T-helper 17 cell (primary cell): Measurements from ENCODE around the gene TXNRD2. TPM values are rescaled to one million over a fixed set of nuclear protein-coding genes. Genes with fewer than 3 reads are reported as not detected.
"Not testable (repeated sequence)": the region's sequence is repeated elsewhere in the genome, so short reads cannot be mapped to it uniquely, and the experiment has no call there.

Source experiments
- ATAC-seq: fragments of 150-1000 bp; cut with Tn5 transposase; 2 replicates; pipeline ENCODE4 v1.10.0; 2021; ENCODE audit warnings: mild to moderate bottlenecking, moderate library complexity
- DNase-seq, 3 donors: peaks; one replicate each; pipeline versions ENCODE4 v3.0.0 to v3.0.0-alpha.2; 2020 to 2021
- H3K9me3 ChIP-seq: one replicate; pipeline ENCODE4 v1.7.0; 2013; ENCODE audit warnings: low read length, mild to moderate bottlenecking; ENCODE audit not compliant: control insufficient read depth, poor library complexity, severe bottlenecking
- H3K27ac Mint-ChIP-seq: one replicate; pipeline ENCODE4 v1.8.0; 2022; ENCODE audit warnings: mild to moderate bottlenecking, moderate library complexity, mixed read lengths
- H3K27me3 Mint-ChIP-seq: one replicate; pipeline ENCODE4 v1.8.0; 2022; ENCODE audit warnings: mixed read lengths
- H3K36me3 Mint-ChIP-seq: one replicate; pipeline ENCODE4 v1.8.0; 2022; ENCODE audit warnings: low read depth, mixed read lengths
- H3K4me1 Mint-ChIP-seq: one replicate; pipeline ENCODE4 v1.8.0; 2022; ENCODE audit warnings: mild to moderate bottlenecking, mixed read lengths
- H3K4me3 Mint-ChIP-seq: one replicate; pipeline ENCODE4 v1.8.0; 2022; ENCODE audit warnings: mild to moderate bottlenecking, moderate library complexity, mixed read lengths
- total RNA-seq, 4 donors: library from RNA in 2 of 4; stranded (reverse) in 2 of 4; gene quantifications; one replicate each; pipeline ENCODE4 v1.2.3 and lab custom pipeline; 2022 to 2026

Gene TXNRD2
- total RNA-seq, 2 donors from 2014 or later: 16.8 to 25.6 TPM

DNA sequence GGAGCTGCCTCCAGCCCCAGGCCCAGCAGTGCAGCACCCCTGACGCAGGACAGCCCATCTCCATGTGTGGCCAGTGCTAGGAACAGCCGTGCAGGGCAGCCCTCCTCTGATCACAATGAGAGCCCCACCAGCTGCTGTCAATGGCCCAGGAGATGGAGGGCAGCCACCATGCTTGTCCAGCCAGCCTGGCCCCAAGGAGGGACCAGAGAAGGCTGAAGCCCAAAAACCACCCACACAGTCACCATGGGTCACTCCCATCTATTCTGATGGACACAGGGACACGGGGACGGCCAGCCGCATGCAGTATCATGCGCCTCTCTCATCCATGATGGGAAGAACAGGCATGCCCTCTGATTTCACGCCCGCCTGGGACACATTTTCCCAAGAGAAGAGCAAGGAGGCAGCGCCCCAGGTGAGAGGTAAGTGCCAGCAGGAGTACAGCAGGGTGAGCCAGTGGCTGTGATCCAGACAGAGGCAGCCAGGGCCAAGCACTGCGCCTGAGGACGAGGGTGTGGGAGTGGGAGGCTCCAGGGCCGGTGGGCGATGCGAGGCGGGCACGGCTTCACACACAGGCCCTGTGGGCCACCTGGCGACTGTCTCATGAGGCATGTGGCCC lies 53.4 kb downstream of the TXNRD2 start:
- ATAC-seq (no peak), DNase-seq (peak in 1 of 3 donors; percentile 7)
- no peaks in the 10 kb centered on the region for H3K36me3 Mint-ChIP-seq
- no peak overlapping the region for H3K4me3 Mint-ChIP-seq
- H3K4me1 Mint-ChIP-seq: peaks cover 36% of the 10 kb centered on the region
- H3K9me3 ChIP-seq: no peaks in the 10 kb centered on the region
- peak overlapping the region; percentile 57 for H3K27ac Mint-ChIP-seq
- no peaks in the 10 kb centered on the region for H3K27me3 Mint-ChIP-seq

DNA sequence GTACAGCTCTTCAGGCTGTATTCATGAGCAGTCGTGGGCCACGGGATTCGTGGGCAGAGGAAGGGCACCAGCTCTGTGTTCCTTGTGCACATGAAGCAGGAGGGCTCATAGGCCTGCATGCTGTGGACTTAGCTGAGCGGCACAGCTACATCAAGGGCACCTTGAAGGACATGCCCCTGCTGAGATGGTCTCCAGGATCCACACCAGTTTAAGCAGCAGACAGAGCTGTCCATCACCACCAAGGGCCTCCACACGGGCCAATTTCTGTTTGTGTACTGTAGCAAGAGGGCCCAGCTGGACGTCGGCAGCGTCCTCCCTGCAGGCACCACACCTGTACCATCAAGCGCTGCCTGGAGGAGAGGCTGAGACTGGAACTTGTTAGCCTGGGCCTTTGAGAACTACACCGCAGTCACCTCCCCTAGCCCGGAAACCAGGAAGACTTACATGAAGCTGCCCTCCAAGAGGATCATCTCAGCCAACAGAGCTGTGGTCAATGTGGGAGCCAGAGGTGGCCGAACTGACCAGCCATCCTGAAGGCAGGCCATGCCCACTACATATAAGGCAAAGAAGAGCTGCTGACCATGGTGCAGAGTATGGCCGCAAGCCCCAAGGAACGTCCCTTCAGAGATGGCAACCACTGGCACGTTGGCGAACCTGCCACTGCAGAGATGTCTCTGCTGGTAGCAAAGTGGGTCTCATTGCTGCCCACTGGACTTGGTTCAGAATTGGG lies 54.2 kb downstream of the TXNRD2 start:
- H3K27ac Mint-ChIP-seq: peak overlapping the region; percentile 90
- H3K9me3 ChIP-seq: no peaks in the 10 kb centered on the region
- H3K27me3 Mint-ChIP-seq: no peaks in the 10 kb centered on the region
- peak in 2 of 3 donors; percentile 3 for DNase-seq
- ATAC-seq: no peak
- peaks cover 35% of the 10 kb centered on the region for H3K4me1 Mint-ChIP-seq
- no peaks in the 10 kb centered on the region for H3K36me3 Mint-ChIP-seq
- peak overlapping the region; percentile 12 for H3K4me3 Mint-ChIP-seq

DNA sequence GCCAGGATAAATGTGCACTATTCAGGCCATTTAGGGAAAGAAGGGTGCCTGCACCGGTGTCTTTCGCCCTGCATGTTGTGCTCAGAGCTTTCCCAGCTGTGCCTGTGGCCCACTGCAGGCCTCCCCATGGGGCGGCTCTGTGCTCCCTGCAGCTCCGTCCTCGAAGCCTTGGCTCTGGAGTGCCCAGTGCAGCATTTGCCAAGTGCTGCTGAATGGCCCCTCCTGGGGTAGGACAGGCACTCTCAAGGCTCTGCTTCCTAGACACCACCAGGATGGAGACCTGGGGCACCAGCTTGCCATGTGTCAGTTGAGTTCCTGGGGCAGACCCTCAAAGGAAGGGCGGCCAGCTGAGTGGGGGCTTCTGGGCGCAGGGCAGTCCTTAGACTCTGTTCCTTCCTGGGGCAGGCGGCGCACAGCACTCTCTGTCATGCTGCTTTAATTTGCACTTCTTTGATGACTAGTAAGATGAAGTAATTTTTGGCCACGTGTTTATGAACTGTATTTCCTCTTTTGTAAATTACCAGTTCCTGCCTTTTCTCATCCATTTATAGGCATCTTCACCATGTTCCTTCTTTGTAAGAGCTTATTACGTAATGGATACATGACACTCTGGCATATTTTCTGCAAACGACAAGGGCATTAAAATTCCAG lies 54.9 kb downstream of the TXNRD2 start:
- Mint-ChIP-seq H3K27me3 (no peaks in the 10 kb centered on the region), H3K27ac (peak overlapping the region; percentile 90), H3K36me3 (no peaks in the 10 kb centered on the region), H3K4me3 (peak overlapping the region; percentile 12), H3K4me1 (peaks cover 28% of the 10 kb centered on the region)
- ATAC-seq: peak; percentile 22
- H3K9me3 ChIP-seq: no peaks in the 10 kb centered on the region
- peak in 2 of 3 donors; percentile 4 to 7 for DNase-seq

DNA sequence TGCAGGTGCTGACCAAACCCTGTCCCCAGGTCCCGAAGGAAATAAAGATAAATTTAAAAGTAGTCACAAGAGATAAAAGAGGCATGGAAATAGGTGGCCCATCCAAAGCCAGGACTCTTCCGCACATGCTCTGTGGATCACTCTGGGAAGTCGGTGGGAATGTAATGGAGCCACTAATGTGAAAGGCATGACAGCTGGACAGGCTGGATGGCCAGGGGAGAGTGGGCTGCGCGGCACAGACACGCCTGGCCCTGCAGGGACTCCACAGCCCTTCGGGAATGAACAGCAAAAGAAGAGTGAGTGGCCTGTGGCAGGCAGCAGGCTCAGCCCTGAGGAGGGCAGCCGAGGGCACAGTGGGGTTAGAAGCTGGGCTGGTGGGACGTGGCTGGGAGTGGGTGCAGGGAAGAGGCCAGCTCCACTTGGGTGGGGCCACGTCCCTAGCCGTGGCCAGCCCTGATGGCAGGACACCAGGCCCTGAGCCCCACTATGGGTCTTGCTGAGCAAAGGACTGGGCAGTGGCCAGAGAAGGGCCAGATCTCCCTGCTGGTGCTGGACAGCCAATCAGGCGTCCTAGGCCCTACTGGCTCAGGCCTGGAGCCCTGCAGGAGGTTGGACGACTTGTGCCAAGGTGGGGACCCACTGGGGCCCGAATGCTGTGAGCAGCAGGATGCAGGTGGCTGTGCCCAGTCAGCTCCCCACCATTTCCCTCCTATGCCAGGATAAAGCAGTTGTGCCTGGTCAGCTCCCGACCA lies 55.6 kb downstream of the TXNRD2 start:
- peak in 2 of 3 donors; percentile 1 to 5 for DNase-seq
- Mint-ChIP-seq H3K4me3 (peak overlapping the region; percentile 19), H3K27ac (peak overlapping the region; percentile 90), H3K27me3 (no peaks in the 10 kb centered on the region), H3K36me3 (no peaks in the 10 kb centered on the region), H3K4me1 (peaks cover 21% of the 10 kb centered on the region)
- no peak for ATAC-seq
- H3K9me3 ChIP-seq: no peaks in the 10 kb centered on the region

DNA sequence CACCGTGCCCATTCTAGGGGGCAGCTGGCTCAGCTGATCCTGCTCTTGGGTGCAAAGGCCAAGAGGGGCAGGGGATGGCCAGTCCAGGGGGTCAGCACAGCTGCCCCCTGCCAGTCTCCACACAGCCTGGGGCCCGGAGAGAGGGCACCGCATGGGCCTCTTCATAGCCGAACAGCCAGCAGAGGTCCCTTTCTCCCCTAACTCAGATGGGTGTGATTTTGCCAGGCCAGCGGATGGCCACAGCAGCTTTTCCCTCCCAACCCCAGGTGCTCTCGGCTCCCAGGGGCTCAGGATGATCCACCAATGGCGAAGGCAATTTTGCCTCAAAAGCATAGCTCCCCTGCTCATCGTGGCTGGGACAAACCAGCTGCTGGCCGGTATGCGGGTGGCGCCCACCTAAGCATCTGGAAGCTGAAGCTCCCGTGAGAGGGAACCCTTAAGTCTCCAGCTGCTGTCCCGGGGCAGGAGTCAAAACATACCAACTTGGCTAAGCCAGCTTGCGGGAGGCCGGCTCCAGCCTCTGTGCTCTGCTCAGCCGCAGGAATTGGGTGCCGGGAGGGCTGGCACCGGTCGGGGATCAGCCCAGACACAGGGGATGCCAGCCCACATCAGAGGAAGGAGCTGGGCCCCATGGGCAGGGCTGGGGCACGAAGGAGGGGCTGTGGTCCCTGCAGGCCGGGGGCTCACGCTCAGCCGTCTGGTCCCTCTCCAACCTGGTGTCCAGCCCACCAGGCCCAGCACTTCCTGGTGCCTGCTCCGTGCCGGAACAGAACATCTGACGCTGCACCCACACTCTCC lies 56.5 kb downstream of the TXNRD2 start:
- Mint-ChIP-seq H3K4me3 (peak overlapping the region; percentile 19), H3K27me3 (no peaks in the 10 kb centered on the region), H3K4me1 (peaks cover 18% of the 10 kb centered on the region), H3K36me3 (no peaks in the 10 kb centered on the region), H3K27ac (peak overlapping the region; percentile 77)
- DNase-seq (peak in 2 of 3 donors; percentile 1 to 8), ATAC-seq (no peak)
- H3K9me3 ChIP-seq: no peaks in the 10 kb centered on the region

DNA sequence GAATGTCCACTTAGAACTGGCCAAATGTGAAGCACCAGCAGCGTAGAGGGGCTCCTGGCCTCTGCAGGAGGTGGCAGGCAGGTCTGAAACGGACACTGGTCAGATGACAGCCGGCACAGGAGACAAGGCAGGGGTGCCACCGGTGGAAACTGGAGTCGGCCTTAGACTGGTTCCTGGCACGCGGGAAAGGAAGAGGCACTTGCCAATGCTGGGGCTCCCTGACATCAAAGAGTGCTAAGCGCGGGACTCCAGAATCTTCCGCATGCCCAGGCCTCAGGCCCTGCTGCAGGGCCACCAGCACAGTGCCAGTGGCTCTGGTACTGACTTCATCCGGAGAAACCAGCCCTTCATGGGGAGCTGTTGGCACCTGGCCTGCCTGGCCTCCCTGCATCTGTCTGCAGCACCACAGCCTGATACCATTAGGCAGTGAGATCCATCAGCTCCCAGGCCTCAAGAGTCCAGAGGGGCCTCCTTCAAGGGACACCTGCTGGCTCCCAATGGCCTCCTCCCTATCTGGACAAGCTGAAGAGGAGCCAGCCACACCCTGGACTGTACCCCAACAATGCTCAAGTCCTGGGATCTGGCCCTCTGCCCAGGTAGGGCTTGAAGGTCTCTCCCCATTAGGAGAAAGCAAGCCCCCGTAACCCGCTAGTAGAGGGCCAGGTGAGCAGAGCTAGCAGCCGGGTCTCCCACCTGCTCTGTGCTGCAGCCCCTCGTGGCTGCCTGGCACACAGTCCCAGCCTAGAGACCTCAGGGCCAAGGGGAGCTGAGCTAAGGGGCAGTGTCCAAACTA lies 57.3 kb downstream of the TXNRD2 start:
- no peaks in the 10 kb centered on the region for H3K36me3 Mint-ChIP-seq
- H3K27me3 Mint-ChIP-seq: no peaks in the 10 kb centered on the region
- H3K4me1 Mint-ChIP-seq: peaks cover 16% of the 10 kb centered on the region
- no peak overlapping the region for H3K27ac Mint-ChIP-seq
- peak overlapping the region; percentile 7 for H3K4me3 Mint-ChIP-seq
- no peaks in the 10 kb centered on the region for H3K9me3 ChIP-seq
- no peak for ATAC-seq
- peak in 1 of 3 donors; percentile 2 for DNase-seq

DNA sequence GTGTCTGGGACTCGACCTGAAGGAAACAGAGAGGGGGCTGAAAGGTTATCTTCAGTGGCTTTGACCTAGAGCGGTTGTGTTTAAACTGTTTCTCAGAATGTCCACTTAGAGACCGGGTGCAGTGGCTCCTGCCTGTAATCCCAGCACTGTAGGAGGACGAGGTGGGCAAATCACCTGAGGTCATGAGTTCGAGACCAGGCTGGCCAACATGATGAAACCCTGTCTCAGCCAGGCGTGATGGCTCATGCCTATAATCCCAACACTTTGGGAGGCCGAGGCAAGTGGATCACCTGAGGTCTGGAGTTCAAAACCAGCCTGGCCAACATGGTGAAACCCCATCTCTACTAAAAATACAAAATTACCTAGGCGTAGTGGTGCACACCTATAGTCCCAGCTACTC lies 58.2 kb downstream of the TXNRD2 start:
- H3K4me3 Mint-ChIP-seq, H3K36me3 Mint-ChIP-seq, H3K9me3 ChIP-seq, H3K27ac Mint-ChIP-seq, H3K27me3 Mint-ChIP-seq, ATAC-seq: not testable (repeated sequence)
- peak in 1 of 3 donors; percentile 1 for DNase-seq
- H3K4me1 Mint-ChIP-seq: peaks cover 16% of the 10 kb centered on the region

DNA sequence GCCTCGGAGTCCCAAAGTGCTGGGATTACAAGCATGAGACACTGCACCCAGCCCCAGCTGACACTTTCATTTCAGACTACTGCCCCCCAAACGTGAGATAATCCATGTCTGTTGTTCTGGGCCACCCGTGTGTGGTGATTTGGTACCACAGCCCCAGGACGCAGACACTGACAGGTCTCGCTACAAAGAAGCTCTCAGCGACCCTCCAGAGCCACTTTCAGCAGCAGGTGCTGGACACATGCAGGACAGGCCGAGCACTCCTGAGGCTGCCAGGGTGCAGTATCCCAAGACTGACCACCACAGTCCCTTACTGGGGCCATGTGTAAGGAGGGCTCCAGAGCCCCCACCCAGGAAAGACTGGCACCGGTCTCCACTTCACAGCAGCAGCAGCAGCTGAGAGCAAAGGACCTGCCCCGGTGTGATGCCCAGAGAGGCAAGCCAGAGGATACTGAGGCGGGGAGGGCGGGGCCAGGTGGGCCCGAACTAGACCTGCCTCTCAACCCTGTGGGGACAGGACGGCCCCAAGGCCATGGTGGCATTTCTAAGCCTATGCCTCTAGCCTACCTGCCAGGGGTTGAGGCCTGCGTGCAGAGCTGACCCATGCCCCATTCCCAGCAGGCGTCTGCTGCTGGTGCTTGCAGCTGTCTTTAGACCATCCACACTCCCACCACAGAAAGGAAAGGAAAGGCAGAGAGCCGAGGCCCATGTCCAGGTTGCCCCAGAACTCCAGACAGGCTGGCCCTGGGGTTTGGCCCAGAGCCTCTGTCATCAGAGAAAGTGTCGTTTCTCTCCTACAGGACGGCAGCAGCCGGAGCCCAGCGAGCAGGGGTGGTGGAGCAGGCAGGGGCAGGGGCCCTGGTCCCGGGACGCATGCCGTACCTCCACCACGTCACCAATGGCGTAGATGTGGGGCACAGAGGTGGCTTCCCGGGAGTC lies 58.9 kb downstream of the TXNRD2 start:
- no peaks in the 10 kb centered on the region for H3K9me3 ChIP-seq
- ATAC-seq (no peak), DNase-seq (peak in 2 of 3 donors; percentile 4 to 5)
- H3K4me1 Mint-ChIP-seq: peaks cover 16% of the 10 kb centered on the region
- H3K36me3 Mint-ChIP-seq: no peaks in the 10 kb centered on the region
- no peak overlapping the region for H3K4me3 Mint-ChIP-seq
- H3K27me3 Mint-ChIP-seq: no peaks in the 10 kb centered on the region
- H3K27ac Mint-ChIP-seq: no peak overlapping the region

DNA sequence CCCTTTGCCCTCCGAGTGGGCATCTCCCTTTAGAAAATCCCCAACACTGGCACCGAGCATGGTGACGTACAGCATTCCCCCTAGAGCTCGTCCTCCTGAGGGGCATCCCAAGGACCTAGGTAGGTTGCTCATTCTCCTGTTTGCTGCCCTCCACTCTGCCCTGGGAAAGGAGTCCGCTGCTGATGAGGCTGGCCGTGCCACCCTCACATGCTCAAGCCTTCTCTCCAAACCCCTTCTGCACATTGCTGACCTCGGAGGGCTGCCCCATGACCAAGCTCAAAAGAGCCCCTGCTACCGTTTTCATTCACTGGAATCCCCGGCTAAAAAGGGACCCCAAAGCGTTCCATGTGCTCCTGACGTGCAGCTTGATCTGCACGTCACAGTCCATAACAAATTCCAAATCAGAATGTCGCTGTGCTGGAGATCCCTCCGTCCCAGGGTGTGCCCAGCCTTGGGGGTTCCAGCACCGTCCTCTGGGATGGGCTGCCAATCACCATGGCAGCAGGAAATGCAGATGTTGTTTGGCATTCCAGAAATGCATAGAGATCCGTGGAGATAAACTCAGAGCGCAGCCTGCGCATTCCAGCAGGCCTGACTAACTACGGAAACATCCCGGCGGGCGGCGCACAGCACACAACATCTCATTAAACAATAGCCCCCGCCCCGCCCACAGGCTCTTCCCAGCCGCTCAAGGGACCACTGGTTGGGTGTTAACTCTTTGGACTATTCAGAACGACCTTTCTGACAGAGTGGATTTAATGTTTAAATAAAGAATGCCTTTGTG lies 60.6 kb downstream of the TXNRD2 start:
- H3K27me3 Mint-ChIP-seq: no peaks in the 10 kb centered on the region
- no peaks in the 10 kb centered on the region for H3K9me3 ChIP-seq
- H3K27ac Mint-ChIP-seq: no peak overlapping the region
- DNase-seq: peak in 2 of 3 donors; percentile 1 to 6
- H3K4me3 Mint-ChIP-seq: no peak overlapping the region
- no peak for ATAC-seq
- no peaks in the 10 kb centered on the region for H3K36me3 Mint-ChIP-seq
- H3K4me1 Mint-ChIP-seq: peaks cover 5% of the 10 kb centered on the region

DNA sequence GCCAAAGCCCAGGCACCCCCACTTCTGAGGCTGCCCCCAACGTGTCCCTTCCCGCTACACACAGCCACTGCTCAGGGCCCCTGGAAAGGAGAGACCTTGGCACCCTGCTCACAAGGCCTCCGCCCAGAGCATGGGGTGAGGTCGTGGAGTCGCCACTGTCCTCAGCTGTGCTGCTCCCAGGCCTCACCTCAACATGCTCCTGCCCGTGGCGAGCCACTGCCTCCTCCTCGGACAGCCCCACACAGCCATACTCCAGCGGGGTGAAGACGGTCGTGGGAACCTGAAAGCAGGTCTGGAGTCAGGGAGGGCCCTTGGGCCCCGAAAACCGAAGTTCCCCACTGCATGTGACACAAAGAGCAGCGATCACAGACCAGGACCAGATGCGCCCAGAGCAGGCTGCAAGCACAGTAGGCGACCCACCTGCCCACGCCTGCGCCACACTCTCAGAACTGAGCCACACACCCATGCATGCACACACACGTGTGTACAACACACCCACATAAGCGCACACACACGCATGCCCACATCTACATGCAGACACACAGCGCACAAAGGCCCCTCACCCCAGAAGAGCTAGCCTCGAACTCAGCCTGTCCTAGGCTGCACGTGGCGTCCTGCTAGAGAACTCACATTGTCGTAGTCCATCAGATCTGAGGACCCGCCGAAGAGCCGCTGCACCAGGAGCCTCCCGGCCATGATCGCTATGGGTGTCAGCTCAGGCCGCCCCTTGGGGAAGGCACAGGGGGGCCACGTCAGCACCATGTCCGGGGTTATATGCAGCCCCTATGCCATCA lies 61.4 kb downstream of the TXNRD2 start:
- DNase-seq (peak in 2 of 3 donors; percentile 4 to 9), ATAC-seq (no peak)
- H3K27ac Mint-ChIP-seq: no peak overlapping the region
- no peaks in the 10 kb centered on the region for H3K27me3 Mint-ChIP-seq
- no peak overlapping the region for H3K4me3 Mint-ChIP-seq
- H3K9me3 ChIP-seq: no peaks in the 10 kb centered on the region
- no peaks in the 10 kb centered on the region for H3K4me1 Mint-ChIP-seq
- H3K36me3 Mint-ChIP-seq: no peaks in the 10 kb centered on the region
